GM18861 (cell line): Measurements from ENCODE around the gene ITSN2.
"Not testable (repeated sequence)": the region's sequence is repeated elsewhere in the genome, so short reads cannot be mapped to it uniquely, and the experiment has no call there.

Source experiments
- ATAC-seq: cut with Tn5 transposase; IDR thresholded peaks from one replicate; pipeline ENCODE4 v1.9.1; 2021; ENCODE audit not compliant: unreplicated experiment

Gene ITSN2

DNA sequence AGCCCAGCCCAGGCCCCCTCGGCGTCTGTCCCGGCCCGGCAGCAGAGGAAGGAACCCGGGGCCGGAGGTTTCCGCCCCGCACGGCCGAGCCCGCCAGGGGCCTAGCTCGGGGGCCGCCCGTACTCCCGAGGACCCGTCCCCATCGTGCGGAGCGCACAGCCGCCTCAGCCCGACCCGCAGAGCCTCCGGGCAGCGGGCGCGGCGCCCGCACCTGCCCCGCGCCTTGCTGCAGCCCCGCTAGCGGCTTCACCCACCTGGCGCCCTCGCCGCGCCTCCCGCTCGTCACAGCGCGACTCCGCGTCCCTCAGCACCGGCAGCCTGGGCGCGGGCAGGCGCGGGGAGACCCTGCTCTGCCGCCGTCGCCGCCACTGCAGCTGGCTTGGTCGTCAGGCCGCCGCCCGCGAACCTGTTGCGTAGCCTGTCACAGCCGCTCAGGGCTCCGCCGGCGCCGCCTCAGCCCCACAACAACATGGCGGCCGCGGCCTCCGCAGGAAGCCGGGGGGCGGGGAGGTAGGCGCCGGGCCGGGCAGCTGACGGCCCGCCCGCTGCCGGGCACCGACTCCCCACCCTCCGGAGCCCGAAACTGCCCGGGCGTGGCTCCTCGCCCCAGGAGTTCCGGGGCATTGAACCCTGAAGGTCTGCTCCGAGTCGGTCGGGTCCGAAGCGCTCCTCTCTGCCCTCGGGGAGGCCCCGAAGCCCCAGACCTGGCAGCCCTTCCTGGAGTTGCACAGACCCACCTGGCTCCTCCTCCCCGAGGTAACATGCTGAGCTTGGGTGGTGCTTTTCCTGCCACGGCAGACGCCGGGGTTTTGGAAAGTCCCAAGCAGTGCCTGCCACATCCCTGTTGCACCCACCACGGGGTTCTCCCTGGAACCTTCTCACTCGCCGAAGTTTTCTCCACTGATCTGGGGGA is at the start of gene ITSN2:
TSS of gene ITSN2 (minus strand) at position 487 of the 913 bp plus-strand sequence. CDS start 32,454 bp downstream, outside the sequence.
- ATAC-seq: peak; percentile 64

DNA sequence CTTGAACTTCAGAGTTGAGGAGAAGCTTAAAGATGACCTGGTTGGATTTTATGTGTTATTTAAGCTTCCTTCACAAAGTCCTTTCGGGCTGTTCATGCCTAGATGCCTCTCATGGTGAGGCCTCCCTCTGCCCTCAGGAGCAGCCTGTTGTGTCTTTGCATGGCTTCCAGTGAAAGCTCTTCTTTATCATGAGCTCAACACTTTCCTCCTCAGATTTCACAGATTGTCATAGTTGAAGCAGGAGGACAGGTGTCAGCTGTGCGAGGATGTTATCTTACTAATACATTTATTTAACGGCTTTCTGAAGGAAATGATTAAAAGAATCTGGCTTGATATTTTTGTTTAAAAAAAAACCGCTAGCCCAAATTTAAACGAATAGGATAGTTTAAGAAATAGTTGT is 48.8 kb upstream of the ITSN2 start:
- no peak for ATAC-seq

DNA sequence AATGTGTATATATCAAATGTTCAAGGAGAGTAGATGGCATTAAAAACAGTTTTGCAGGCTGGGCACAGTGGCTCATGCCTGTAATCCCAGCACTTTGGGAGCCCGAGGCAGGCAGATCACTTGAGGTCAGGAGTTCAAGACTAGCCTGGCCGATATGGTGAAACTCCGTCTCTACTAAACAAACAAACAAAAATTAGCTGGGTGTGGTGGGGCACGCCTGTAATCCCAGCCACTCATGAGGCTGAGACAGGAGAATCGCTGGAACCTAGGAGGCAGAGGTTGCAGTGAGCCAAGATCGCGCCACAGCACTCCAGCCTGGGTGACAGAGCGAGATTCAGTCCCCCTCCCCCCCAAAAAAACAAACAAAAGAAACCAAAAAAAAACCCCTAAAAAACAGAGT is 48.4 kb upstream of the ITSN2 start:
- not testable (repeated sequence) for ATAC-seq

DNA sequence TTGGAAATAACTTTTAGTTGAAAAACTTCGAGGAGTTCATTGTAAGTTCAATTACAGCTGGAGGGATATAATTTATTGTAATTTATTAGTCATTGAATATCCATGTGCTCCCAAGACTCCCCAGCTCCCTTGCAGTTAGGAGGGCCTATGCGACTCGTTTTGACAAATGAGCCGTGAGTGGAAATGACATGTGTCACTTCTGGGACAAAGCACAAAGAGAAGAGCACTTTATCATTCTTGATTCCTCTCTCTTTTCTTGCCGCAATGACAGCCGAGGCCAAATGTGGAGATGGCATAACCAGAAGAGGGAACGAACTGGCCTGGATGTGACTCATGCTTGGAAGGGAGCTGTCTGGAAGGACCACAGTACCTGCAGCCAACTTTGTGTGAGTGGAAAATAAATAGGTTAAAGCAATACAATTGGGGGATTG is 44.2 kb upstream of the ITSN2 start:
- ATAC-seq: no peak

DNA sequence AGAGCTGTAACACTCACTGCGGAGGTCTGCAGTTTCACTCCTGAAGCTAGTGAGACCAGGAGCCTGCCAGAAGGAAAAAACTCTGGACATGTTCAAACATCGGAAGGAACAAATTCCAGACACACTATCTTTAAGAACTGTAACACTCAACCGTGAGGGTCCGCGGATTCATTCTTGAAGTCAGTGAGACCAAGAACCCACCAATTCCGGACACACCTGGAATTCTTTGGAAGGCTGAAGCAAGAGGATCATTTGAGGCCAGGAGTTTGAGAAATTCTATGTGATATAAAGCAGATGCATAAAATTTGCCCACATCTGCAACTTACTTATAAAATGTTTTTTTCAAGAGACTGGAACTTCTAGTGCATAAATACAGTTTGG is 43.5 kb upstream of the ITSN2 start:
- no peak for ATAC-seq

DNA sequence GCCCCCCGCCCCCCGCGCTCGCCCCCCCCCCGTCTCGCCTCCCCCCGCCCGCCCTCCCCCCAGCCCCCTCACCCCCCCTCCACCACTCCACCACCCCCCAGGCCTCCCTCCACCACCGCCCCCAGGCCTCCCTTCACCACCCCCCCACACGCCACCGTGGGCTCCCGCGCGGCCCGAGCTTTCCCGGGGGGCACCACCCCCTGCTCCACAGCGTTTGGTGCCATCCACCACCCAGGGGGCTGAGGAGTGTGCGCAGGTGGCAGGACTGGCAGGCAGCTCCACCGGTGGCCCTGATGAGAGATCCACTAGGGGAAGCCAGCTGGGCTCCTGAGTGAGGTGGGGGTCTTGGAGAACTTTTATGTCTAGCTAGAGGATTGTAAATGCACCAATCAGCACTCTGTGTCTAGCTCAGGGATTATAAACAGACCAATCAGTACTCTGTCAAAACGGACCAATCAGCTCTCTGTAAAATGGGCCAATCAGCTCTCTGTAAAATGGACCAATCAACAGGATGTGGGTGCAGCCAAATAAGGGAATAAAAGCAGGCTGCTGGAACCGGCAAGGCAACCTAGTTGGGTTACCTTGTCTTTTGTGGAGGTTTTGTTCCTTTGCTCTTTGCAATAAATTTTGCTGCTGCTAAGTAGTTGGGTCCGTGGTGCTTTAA is 43.0 kb upstream of the ITSN2 start:
- ATAC-seq: no peak

DNA sequence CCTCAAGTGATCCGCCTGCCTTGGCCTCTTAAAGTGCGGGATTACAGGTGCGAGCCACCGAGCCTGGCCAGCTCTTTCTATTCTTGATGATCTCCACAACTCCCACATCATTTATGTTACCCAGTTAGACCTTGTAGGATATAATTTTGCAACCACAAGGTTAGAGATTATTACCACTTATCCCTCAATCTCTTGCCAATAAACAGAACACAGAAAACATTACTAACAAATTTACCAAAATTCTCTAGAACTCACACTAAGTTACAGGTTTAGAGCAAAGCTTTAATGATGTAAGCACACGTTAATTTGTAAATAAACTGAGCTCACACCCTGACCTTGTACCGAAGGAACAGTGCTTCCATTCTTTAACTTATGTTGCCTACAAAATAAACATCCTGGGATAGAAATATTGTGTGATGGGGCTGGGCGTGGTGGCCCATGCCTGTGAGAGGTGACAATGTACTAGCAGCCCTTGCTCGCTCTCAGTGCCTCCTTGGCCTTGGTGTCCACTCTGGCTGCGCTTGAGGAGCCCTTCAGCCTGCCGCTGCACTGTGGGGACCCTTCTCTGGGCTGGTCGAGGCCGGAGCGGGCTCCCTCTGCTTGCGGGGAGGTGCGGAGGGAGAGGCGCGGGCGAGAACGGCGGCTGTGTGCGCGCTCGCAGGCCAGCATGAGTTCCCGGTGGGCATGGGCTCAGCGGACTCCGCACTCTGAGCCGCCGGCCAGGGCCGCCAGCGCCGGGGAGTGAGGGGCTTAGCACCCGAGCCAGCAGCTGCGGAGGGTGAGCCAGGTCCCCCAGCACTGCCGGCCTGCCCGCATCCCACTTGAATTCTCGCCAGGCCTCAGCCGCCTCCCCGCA is 42.1 kb upstream of the ITSN2 start:
- no peak for ATAC-seq

DNA sequence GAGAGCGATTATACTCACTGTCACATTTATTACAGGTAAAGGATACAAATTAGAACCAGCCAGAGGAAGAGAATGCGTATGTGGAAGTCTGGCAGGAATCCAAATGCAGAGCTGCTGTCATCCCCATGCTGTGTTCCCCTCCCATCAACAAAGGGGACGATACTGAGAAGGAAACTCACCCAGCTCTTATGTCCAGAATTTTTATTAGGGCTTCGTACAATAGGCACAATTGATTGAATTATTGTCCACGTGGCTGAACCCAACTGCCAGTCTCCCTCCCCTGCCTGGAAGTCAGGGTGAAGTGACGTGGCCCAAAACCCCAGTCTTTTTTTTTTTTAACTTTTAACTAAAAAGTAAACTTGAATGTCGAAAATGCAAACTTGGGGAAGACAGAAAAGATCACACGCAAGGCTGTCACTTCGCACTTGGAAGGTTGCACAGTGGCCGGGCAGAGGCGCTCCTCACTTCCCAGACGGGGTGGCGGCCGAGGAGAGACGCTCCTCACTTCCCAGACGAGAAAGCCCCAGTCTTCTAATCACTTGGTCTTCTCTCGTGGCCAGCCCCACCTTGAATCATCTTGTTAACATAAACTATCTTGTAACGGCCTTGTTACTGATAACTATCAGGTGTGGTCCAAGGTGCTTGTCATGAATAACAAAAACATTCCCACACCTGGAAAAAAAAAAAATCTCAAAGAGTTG is 40.0 kb upstream of the ITSN2 start:
- ATAC-seq: no peak

DNA sequence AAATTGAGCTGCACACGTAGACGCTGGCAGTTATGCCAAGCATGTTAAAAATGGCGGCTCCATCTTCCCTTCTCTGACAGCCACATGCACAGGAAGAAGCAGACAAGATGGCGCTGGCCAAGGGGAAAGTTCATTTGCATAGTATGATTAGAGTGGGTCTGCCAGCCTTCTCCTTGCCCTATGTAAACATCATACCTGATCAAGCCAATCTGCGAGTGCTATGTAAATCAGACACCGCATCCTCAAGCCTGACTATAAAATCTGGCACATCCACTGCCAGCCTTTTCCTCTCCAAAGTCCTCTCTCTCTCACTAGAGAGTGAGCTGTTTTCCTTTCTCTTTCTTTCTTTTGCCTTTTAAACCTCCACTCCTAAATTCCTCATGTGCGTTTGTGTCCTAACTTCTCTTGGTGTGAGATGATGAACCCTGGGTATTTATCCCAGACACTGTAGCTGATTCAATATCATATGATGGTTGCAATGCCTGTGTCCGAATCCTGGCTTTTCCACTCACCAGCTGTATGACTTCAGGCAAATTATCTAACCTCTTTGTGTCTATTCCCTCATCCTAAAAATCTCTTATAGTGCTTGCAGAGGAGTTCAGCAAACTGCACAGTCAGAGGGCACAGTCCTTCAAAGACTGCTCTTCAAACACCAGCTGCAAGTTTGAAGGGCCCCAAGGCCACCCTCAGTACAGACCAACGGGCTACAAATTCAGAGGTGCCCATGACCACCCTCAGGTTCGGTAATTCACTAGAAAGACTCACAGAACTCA is 39.3 kb upstream of the ITSN2 start:
- ATAC-seq: no peak

DNA sequence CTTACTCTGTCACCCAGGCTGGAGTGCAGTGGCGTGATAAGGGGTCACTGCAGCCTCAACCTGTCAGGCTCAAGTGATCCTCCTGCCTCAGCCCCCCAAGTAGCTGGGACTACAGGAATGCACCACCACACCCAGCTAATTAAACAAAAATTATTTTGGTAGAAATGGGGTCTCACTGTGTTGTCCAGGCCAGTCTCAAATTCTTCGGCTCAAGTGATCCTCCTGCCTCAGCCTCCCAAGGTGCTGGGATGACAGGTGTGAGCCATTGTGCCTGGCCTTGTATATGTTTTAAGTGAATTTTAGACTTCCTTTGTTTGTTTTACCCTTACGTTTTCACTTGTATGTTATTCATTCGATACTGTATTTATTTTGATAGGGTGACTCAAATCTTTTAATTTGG is 34.7 kb upstream of the ITSN2 start:
- ATAC-seq: no peak

DNA sequence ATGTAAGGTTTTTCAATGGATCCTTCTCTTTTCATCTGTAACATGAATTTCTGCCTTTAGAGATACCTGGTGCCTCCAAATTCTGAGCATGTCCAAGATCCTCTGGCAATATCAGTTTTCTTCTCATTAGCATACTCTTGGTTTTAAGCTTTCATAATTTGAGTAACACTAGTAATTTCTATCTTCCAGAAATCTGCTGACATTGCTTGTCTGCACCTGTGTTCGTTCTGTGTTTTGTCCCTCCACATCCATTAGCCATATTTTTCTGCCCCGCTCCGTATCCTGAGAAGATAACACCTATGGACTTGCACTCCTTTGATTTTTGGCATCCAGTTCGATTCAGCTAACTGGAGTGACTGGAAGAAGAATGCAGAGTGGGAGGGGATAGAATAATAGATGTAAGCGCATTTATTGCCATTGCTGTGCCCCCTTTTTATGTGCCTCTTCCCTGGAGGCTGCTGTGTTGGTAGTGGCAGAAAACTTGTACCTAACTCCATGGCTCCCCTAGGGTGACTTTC is 32.3 kb upstream of the ITSN2 start:
- no peak for ATAC-seq

DNA sequence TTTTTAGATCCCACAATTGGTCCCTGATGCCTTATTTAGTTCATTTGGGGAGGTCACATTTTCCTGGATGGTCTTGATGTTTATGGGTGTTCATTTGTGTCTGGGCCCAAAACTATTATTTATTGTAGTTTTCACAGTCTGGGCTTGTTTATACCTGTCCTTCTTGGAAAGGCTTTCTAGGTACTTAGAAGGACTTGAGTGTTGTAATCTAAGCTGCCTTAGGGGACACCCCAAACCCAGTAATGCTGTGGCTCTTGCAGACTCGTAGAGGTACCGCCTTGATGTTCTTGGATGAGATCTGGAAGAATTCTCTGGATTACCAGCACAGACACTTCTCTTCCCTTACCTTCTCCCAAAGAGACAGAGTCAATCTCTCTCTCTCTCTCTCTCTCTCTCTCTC is 25.0 kb upstream of the ITSN2 start:
- no peak for ATAC-seq

DNA sequence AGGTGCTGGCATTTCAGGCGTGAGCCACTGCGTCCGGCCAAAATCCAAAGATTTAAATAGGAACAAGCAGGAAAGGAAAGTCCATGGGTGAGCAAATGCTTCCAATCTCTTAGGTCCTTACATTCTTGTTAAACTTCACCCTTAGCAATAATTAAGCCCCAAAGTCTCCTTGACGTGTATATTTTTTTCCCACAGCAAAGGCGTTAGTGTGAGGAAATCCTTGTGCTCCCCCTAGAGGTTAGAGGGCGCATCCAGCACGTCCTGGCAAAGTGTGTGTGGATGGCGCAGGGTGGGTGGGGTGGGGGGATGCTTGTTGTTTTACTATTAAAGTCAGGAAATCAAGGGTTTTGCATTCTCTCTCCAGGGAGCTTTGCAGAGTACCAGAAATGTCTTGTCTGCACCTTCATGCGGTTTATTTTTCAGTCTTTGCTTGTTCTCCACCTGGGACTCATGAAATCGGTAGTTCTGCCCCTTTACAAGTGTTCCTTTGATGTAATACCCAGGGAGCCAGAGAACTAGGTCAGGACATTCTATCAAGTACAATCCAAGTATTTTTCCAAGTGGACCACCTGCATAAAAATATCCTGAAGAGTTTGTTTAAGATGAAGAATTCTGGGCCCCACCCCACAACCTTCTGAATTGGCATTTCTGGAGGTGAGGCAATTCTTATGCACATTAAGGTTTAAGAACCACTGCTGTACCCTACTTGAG is 22.2 kb upstream of the ITSN2 start:
- peak; percentile 54 for ATAC-seq

DNA sequence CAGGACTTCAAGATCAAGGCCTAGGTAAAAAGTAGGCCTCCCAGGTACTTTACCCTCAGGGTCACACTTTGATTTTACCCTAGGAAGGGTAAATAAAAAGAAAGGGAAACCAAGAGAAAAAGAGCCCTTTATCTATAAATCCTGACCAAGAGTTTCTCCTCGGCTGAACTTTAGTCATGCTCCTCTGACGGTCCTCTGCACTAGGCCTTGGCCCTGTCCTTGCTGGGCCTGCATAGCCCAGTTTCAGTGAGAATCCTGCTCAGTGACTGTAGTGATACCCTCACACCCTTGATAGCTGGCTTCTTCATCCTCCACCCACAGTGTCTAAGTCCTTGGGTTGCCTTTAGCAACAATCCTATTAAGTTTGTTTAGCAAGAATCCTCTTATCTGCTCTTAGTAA is 20.5 kb upstream of the ITSN2 start:
- ATAC-seq: no peak

DNA sequence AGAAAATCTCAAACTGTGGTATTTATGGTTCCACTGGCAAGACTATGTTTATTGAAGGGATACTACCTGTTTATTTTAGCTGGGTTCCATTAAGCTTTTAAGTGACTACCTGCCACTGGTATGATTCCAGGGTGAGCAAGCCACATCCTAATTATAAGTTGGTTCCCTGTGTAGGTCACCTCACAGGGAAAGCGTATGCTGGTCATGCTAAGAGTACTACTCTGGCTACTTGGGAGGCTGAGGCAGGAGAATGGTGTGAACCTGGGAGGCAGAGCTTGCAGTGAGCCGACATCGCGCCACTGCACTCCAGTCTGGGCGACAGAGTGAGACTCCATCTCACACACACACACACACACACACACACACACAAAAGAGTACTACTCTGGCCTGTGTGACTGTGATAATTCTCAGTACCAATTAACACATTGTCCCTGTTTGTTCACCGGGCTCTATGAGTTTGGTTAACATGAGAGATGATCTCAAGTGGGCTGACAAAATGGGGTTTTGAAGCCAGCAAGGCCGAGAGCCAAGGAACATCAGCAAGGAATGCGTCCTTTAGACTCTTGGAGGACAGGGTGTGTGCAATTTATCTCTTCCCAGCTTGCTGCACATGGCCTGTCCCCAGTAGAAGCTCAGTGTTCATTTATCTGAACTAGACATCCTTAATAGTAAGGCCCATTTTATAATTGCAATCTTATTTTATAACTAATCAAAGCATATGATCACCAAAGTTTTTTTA is 15.2 kb upstream of the ITSN2 start:
- no peak for ATAC-seq

DNA sequence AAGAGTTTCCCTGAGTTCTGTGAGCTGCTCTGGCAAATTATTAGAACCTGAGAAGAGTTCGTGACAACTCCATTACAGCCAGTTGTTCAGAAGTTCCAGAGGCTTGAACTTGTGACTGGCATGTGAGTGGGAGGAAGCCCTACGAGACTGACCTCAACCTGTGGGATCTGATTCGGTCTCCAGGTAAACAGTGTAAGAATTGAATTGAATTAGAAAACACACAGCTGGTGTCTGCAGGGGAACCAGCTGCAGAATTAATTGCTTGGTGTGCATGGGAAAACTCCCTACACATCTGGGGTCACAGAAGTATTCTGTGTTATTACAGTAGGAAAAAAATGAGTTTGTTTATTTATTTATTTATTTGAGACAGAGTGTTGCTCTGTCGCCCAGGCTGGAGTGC is 14.0 kb upstream of the ITSN2 start:
- no peak for ATAC-seq

DNA sequence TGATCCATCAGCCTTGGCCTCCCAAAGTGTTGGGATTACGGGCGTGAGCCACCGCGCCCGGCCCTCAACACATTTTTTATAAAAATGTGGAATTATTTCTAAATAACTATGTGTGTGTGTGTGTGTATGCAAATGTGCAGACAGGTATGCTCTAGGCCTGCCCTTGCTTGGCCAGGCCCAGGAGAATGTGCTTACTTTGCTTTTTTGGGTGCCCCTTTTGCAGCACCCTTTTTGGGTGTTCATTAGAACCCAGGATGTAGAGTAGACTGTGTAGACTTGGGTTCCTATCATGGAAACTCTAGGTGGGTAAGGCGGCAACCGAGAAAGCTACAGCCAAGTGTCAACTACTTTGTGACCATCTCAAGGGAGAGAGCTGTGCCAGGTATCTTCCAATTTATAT is 11.7 kb upstream of the ITSN2 start:
- no peak for ATAC-seq

DNA sequence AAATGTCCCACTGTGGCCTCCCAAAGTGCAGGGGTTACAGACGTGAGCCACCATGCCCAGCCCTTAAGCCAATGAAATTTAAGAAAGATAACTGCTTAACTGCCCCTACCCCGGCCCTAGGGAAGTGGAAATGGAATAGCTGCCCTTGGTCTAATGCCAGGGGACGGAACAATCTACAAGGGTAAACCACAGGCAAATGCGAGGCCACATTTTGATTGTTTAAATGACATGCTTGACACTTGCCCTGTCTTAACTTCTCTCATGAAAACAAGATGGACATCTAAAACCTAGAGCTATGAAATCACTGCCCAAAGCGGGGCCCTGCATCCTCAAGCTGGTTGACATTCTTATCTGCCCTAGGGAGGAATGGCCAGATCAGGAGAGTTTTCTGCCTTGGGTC is 5.5 kb upstream of the ITSN2 start:
- no peak for ATAC-seq

DNA sequence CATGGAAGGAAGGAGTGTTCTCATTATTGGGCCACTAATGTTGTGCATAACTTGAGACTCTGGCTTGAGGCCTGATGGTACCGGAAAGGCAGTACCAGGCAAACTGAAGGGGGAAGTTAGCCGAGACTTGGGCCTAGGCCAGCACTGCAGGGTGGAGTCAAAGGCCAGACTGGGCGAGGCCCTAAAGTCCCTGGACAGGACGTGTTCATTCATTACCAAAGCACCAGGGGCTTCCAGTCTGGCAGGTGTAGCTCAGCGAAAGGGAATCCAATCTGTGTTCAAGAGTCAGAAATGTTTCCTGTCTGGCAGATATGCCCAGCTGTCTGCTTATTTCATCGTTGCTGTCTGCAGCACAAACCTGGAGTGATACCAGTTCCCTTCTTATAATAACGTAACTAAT is 4.7 kb upstream of the ITSN2 start:
- ATAC-seq: no peak
